Activated B cell treated with CpG ODN at 0.5 μM for 24 hours (primary cell): ENCODE results near the gene KTI12. TPM values are rescaled to one million over a fixed set of nuclear protein-coding genes. Genes with fewer than 3 reads are reported as not detected.
"Not testable (repeated sequence)": the region's sequence is repeated elsewhere in the genome, so short reads cannot be mapped to it uniquely, and the experiment has no call there.

Source experiments
- ATAC-seq: fragments of 200-7000 bp; cut with Tn5 transposase; one replicate; pipeline ENCODE4 v1.10.0; 2021; ENCODE audit warnings: low read depth, mild to moderate bottlenecking, moderate library complexity
- CTCF ChIA-PET: fragments of 350-600 bp; sonication (Branson Sonifier 250); formaldehyde crosslinking; loops from one replicate; lab custom pipeline; 2021; ENCODE audit warnings: antibody characterized with exemption; lab: Charles Lee
- POLR2A ChIA-PET: fragments of 350-600 bp; sonication (Branson Sonifier 250); formaldehyde crosslinking; loops from one replicate; lab custom pipeline; 2021; ENCODE audit warnings: antibody characterized with exemption; lab: Charles Lee
- DNase-seq: peaks from one replicate; pipeline ENCODE4 v3.0.0; 2022
- H3K27ac Mint-ChIP-seq: one replicate; pipeline ENCODE4 v1.8.0; 2020; ENCODE audit warnings: mixed read lengths
- H3K27me3 Mint-ChIP-seq: one replicate; pipeline ENCODE4 v1.8.0; 2021; ENCODE audit warnings: mixed read lengths
- H3K36me3 Mint-ChIP-seq: one replicate; pipeline ENCODE4 v1.8.0; 2021; ENCODE audit warnings: low read depth, mixed read lengths
- H3K4me1 Mint-ChIP-seq: one replicate; pipeline ENCODE4 v1.8.0; 2021; ENCODE audit warnings: mixed read lengths
- H3K4me3 Mint-ChIP-seq: one replicate; pipeline ENCODE4 v1.8.0; 2020; ENCODE audit warnings: mild to moderate bottlenecking, mixed read lengths
- H3K9me3 Mint-ChIP-seq: one replicate; pipeline ENCODE4 v1.8.0; 2020; ENCODE audit warnings: mixed read lengths
- CTCF ChIP-seq: fragments of 200-600 bp; IDR thresholded peaks from one replicate; pipeline ENCODE4 v1.8.0; 2022; ENCODE audit warnings: antibody characterized with exemption, mild to moderate bottlenecking
- intact Hi-C: fragments of 100-400 bp; cut with micrococcal nuclease; formaldehyde crosslinking; loops from one replicate; pipeline ENCODE4 v1.15.1; 2024
- total RNA-seq: library from RNA; stranded (reverse); gene quantifications from 2 replicates; pipeline ENCODE4 v1.2.3, GENCODE V29; 2022

KTI12 gene
- total RNA-seq, 1 donor from 2014 or later = 18.8 TPM

GRCh38 chr1:52022133-52022532 lies 11.5 kb downstream of the KTI12 start:
- H3K4me3 Mint-ChIP-seq = no peak overlapping the region
- CTCF ChIA-PET = interaction anchor here (1.2 kb wide), 1 partner anchor 126 kb away, joined by 3 read pairs; no protein-coding TSS in a partner anchor
- TF ChIP-seq CTCF = no peak
- H3K9me3 Mint-ChIP-seq = no peaks in the 10 kb centered on the region
- no peak overlapping the region for H3K27ac Mint-ChIP-seq
- H3K36me3 Mint-ChIP-seq = peaks cover 63% of the 10 kb centered on the region
- no peaks in the 10 kb centered on the region for H3K4me1 Mint-ChIP-seq
- POLR2A ChIA-PET = no interaction called here
- DNase-seq (no peak), ATAC-seq (no peak)
- no peaks in the 10 kb centered on the region for H3K27me3 Mint-ChIP-seq
- intact Hi-C loops = no loop called here

- no peak for TF ChIP-seq CTCF
- Mint-ChIP-seq H3K27me3 (peaks cover 18% of the 10 kb centered on the region), H3K36me3 (no peaks in the 10 kb centered on the region), H3K4me3 (no peak overlapping the region), H3K27ac (no peak overlapping the region), H3K4me1 (no peaks in the 10 kb centered on the region), H3K9me3 (no peaks in the 10 kb centered on the region)
- intact Hi-C loops = loop anchor here (10.0 kb wide), 1 partner anchor 1233 kb away; no protein-coding TSS in a partner anchor
- POLR2A ChIA-PET = interaction anchor here (0.7 kb wide), 1 partner anchor 467 kb away, joined by 3 read pairs; no protein-coding TSS in a partner anchor
- ATAC-seq (no peak), DNase-seq (no peak)
- CTCF ChIA-PET = interaction anchor here (0.6 kb wide), 1 partner anchor 111 kb away, joined by 3 read pairs; no protein-coding TSS in a partner anchor
Observed at GRCh38 chr1:52008071-52008809, 25.4 kb downstream of the KTI12 start.

- no peak overlapping the region for H3K27ac Mint-ChIP-seq
Observed at GRCh38 chr1:52007215-52008002, 26.2 kb downstream of the KTI12 start.

GRCh38 chr1:52006081-52006553 lies 27.5 kb downstream of the KTI12 start:
- H3K9me3 Mint-ChIP-seq, CTCF ChIA-PET, POLR2A ChIA-PET, H3K4me3 Mint-ChIP-seq, H3K27ac Mint-ChIP-seq, H3K4me1 Mint-ChIP-seq, ATAC-seq, H3K36me3 Mint-ChIP-seq, DNase-seq: not testable (repeated sequence)
- H3K27me3 Mint-ChIP-seq = peaks cover 20% of the 10 kb centered on the region
- intact Hi-C loops = loop anchor here (10.0 kb wide), 1 partner anchor 1231 kb away; no protein-coding TSS in a partner anchor

More at GRCh38 chr1:52007215-52008002, 26.2 kb downstream of the KTI12 start:
- TF ChIP-seq CTCF = no peak
- H3K9me3 Mint-ChIP-seq = no peaks in the 10 kb centered on the region
- DNase-seq = no peak
- ChIA-PET POLR2A (no interaction called here), CTCF (no interaction called here)
- intact Hi-C loops = loop anchor here (10.0 kb wide), 1 partner anchor 1233 kb away; no protein-coding TSS in a partner anchor
- no peaks in the 10 kb centered on the region for H3K36me3 Mint-ChIP-seq
- no peak for ATAC-seq
- no peaks in the 10 kb centered on the region for H3K4me1 Mint-ChIP-seq
- peaks cover 20% of the 10 kb centered on the region for H3K27me3 Mint-ChIP-seq
- no peak overlapping the region for H3K4me3 Mint-ChIP-seq

- H3K36me3 Mint-ChIP-seq, DNase-seq, POLR2A ChIA-PET, H3K9me3 Mint-ChIP-seq, H3K4me1 Mint-ChIP-seq, CTCF ChIA-PET, H3K4me3 Mint-ChIP-seq, ATAC-seq, H3K27ac Mint-ChIP-seq: not testable (repeated sequence)
- intact Hi-C loops = loop anchor here (10.0 kb wide), 1 partner anchor 1231 kb away; no protein-coding TSS in a partner anchor
- H3K27me3 Mint-ChIP-seq = peaks cover 20% of the 10 kb centered on the region
Observed at GRCh38 chr1:52005548-52005947, 28.1 kb downstream of the KTI12 start.
